Stimulated activated CD4-positive, alpha-beta T cell treated with anti-CD3 and anti-CD28 coated beads, Interleukin-15, amount 100 ng/mL, for 24 hours (primary cell): ENCODE measurements around the gene KTI12.
"Not testable (repeated sequence)": the region's sequence is repeated elsewhere in the genome, so short reads cannot be mapped to it uniquely, and the experiment has no call there.

Experiments
- DNase-seq: peaks from one replicate; pipeline ENCODE4 v3.0.0-alpha.2; 2020

Gene KTI12

GRCh38 chr1:52033190-52034049 lies at the start of gene KTI12:
Gene KTI12, minus strand, starts transcription at chr1:52033810. Its CDS starts 49 bp downstream, at chr1:52033761.
- peak; percentile 90 for DNase-seq

- no peak for DNase-seq
These were observed 46.4 kb upstream of the KTI12 start for GRCh38 chr1:52080014-52080415.

- not testable (repeated sequence) for DNase-seq
These were observed 43.7 kb upstream of the KTI12 start for GRCh38 chr1:52077277-52077676.

GRCh38 chr1:52072291-52072690 lies 38.7 kb upstream of the KTI12 start:
- DNase-seq, result no peak

GRCh38 chr1:52070704-52071103 lies 37.1 kb upstream of the KTI12 start:
- DNase-seq, result no peak

- no peak for DNase-seq
These were observed 29.6 kb upstream of the KTI12 start for GRCh38 chr1:52063192-52063591.

GRCh38 chr1:52060822-52061221 lies 27.2 kb upstream of the KTI12 start:
- DNase-seq, result no peak

GRCh38 chr1:52059888-52060287 lies 26.3 kb upstream of the KTI12 start:
- no peak for DNase-seq

GRCh38 chr1:52059321-52059720 lies 25.7 kb upstream of the KTI12 start:
- no peak for DNase-seq

- DNase-seq, result no peak
These were observed 24.3 kb upstream of the KTI12 start for GRCh38 chr1:52057876-52058415.

- DNase-seq, result no peak
These were observed 23.6 kb upstream of the KTI12 start for GRCh38 chr1:52057255-52057654.

GRCh38 chr1:52056937-52057231 lies 23.3 kb upstream of the KTI12 start:
- no peak for DNase-seq

- DNase-seq, result peak; percentile 97
These were observed 22.7 kb upstream of the KTI12 start, which contains the start of gene BTF3L4 for GRCh38 chr1:52056163-52056936. Gene BTF3L4, plus strand, starts transcription at chr1:52056295. Its CDS starts 3,553 bp downstream, at chr1:52059848.

GRCh38 chr1:52055866-52056162 lies 22.2 kb upstream of the KTI12 start:
- no peak for DNase-seq

GRCh38 chr1:52055066-52055865 lies 21.7 kb upstream of the KTI12 start, which contains the start of gene TXNDC12:
Gene TXNDC12, minus strand, starts transcription at chr1:52055191. Its CDS starts 95 bp downstream, at chr1:52055096.
- DNase-seq, result peak; percentile 83

GRCh38 chr1:52054496-52055065 lies 21.0 kb upstream of the KTI12 start:
- DNase-seq, result no peak

- no peak for DNase-seq
These were observed 20.3 kb upstream of the KTI12 start for GRCh38 chr1:52053862-52054261.

- DNase-seq, result not testable (repeated sequence)
These were observed 15.7 kb upstream of the KTI12 start for GRCh38 chr1:52049337-52049736.

GRCh38 chr1:52045666-52046195 lies 12.1 kb upstream of the KTI12 start:
- not testable (repeated sequence) for DNase-seq

- DNase-seq, result no peak
These were observed 11.6 kb upstream of the KTI12 start for GRCh38 chr1:52045236-52045635.

GRCh38 chr1:52041551-52042185 lies 8.1 kb upstream of the KTI12 start:
- DNase-seq, result no peak

- no peak for DNase-seq
These were observed 4.3 kb upstream of the KTI12 start for GRCh38 chr1:52037909-52038308.
